GM21423 (cell line): ENCODE measurements around the gene CHRM4.
"Not testable (repeated sequence)": the region's sequence is repeated elsewhere in the genome, so short reads cannot be mapped to it uniquely, and the experiment has no call there.

ENCODE experiments used
- ATAC-seq: cut with Tn5 transposase; IDR thresholded peaks from one replicate; pipeline ENCODE4 v1.9.1; 2021; ENCODE audit warnings: mild to moderate bottlenecking, moderate library complexity; ENCODE audit not compliant: unreplicated experiment

The CHRM4 gene

DNA sequence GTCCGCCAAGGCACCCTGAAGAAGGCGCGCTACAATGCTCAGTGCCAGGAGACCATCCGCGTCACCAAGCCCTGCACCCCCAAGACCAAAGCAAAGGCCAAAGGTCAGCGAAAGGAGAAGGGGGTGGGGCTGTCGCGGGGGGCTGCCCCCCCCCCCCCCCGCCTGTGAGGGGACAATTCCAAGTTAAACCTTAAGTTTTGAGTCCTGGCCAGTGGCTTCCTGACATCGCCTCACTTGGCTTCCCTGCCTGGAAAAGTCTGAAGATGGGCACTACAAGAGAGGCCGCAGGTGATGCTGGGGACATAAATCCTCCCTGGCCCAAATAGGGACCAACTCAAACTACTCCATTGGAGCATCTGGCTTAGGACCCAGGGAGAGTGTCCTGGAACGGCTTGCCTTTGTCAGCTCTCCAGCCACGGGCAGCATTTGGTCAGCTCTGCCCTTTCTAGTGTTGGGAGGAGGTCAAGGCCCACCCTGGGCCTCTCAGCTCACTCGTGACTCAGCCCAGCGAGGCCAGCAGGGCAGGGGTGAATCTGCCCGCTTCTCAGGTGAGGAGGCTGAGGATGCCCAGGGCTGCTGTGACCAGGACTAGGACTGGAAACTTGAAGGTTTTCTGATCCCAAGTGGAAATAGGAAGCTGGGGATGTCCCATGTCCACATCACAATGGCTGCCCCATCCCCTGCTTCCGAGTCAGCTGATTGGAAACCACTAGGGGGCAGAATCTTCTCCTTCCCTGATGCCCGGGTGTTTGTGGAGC lies 8.8 kb downstream of the CHRM4 start:
- ATAC-seq, result no peak

DNA sequence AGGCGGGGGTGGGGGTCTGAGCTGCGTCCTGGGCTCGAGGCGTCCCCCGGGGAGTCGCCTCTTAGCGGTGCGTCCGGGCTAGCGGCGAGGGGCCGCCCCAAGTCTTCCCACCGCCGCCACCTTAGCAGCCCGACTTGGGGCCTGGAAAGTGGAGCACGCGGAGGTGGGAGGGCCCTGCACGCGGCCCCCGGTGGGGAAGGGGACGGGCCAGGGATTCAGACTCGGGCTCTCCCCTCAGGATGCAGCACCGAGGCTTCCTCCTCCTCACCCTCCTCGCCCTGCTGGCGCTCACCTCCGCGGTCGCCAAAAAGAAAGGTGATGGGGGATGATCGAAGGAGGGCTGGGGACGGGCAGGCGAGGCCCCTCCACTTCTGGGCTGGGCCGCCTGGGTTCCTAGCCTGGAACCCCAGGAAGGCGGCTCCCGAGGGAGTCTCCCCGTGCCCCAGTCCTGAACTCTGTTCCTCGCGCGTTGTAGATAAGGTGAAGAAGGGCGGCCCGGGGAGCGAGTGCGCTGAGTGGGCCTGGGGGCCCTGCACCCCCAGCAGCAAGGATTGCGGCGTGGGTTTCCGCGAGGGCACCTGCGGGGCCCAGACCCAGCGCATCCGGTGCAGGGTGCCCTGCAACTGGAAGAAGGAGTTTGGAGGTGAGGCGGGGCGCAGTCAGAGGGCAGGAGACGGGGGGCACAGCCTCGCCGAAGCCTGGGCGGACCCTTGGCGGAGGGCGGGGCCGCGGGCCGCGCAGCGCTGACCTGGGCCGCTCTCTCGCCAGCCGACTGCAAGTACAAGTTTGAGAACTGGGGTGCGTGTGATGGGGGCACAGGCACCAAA lies 9.5 kb downstream of the CHRM4 start:
- ATAC-seq, result no peak

DNA sequence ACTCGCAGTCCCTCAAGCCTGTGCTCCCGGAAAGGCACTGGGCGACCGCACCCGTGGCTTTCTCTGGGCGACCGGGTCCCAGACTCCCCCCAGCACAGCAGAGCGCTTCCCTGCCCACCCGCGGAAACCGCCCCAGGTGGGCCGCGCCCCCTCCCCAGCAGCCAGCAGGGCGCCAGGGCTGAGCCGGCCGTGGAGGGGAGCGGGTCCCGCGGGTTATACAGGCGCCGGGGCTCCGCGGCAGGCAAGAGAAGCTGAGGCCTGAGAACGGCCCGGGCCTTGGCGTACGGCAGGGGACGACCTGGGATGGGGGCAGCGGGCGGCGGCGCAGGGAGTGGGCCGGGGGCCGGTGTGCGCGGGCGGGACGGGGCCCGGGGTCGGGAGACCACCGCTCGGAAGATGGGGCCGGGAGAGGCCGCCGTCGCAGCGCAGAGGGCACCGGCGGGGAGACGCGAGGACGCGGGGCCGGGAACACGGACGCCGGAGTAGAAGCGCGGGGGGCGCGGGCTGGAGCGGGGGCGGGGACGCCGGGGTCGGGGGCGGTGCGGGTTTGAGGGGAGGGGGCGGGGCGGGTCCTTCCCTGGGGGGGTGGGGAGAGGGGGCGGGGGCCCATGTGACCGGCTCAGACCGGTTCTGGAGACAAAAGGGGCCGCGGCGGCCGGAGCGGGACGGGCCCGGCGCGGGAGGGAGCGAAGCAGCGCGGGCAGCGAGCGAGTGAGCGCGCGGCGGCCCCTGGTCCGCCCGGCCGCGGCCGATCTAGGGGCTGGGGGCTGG lies 10.3 kb downstream of the CHRM4 start, which contains the start of gene MDK:
MDK (plus strand) TSS at position 622 of the 771 bp plus-strand sequence. CDS start 389 bp downstream, outside the sequence.
- no peak for ATAC-seq

DNA sequence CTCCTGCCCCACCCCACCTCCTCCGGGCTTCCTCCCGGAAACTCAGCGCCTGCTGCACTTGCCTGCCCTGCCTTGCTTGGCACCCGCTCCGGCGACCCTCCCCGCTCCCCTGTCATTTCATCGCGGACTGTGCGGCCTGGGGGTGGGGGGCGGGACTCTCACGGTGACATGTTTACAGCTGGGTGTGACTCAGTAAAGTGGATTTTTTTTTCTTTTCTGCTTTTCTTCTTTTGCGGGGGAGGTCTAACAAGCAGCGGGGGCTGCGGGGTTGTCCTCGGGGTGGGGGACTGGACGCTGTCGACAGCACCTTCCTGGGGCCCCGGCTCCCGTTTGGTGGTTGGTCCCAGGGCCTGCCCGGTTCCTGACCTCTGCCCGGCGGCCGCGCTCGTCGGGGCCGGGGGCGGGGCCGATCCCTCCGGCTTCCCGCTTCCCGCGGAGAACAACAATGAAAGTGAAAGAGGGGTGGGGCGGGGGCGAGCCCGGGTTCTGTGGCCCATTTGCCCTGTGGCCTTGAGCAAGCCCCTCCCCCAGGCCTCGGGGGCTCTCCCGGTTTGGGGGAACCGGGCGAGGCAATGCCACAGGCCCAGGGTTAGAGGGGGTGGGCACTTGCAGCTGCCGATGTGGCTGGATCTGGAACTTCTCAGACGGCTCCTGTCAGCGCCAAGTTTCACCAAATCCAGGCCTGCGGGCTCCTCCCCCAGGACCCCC lies 11.1 kb downstream of the CHRM4 start:
- no peak for ATAC-seq

DNA sequence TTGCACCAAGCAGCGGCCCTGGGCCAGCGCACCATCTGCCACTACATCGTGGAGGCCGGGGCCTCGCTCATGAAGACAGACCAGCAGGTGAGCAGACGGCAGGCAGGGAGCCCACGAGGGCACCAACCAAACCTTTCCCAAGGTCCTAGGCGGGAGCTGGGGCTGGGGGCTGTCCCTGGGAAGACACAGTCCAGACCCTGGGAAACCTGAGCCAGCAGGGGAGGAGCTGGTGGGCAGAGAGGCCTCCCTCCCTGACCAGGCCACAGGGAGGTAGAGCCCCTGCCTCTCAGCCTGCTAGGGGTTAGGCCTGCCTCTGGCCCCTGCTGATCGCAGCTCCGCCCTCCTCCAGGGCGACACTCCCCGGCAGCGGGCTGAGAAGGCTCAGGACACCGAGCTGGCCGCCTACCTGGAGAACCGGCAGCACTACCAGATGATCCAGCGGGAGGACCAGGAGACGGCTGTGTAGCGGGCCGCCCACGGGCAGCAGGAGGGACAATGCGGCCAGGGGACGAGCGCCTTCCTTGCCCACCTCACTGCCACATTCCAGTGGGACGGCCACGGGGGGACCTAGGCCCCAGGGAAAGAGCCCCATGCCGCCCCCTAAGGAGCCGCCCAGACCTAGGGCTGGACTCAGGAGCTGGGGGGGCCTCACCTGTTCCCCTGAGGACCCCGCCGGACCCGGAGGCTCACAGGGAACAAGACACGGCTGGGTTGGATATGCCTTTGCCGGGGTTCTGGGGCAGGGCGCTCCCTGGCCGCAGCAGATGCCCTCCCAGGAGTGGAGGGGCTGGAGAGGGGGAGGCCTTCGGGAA lies 11.9 kb downstream of the CHRM4 start:
- ATAC-seq, result not testable (repeated sequence)

DNA sequence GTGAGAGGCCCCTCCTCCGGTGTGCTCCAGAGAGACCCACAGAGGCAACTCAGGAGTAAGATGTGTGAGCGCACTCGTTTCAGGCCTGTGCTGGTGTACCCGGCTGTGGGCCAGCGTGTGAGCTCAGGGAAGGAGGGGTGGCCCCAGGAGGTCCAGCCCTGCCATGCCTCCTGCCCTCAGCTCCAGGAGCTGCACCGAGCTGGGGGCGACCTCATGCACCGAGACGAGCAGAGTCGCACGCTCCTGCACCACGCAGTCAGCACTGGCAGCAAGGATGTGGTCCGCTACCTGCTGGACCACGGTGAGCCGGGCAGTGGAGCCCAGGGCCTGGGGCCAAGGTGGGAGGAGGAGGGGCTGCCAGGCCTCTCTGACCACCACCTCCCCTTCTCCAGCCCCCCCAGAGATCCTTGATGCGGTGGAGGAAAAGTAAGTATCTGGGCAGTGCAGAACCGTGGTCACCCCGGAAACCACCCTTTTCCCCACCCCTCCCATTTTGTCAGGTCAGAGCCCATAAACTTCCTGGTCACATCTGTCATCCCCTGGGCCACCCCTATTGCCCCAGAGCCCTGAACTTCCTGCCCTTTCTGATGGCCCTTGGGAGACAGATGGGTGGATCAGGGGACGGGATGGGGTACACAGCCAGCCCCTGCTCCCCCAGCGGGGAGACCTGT lies 12.6 kb downstream of the CHRM4 start:
- no peak for ATAC-seq

DNA sequence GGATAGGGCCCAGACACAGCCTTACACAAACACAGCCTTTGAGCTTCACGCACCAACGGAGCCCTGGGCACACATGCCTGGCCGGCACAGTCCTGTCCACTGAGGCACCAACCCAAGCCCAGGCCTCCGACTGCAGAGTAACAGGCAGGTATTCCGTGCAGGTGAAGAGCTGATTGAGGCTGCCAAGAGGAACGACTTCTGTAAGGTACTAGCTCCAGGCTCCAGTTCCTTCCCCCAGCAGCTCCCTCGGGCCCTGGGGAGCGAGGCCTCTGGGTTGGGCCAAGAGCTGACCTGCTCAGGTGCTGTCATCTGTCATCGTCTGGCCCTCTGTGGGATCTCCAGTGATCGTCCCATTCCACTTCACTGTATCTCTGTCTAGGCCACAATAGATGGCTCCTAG lies 13.3 kb downstream of the CHRM4 start:
- no peak for ATAC-seq

DNA sequence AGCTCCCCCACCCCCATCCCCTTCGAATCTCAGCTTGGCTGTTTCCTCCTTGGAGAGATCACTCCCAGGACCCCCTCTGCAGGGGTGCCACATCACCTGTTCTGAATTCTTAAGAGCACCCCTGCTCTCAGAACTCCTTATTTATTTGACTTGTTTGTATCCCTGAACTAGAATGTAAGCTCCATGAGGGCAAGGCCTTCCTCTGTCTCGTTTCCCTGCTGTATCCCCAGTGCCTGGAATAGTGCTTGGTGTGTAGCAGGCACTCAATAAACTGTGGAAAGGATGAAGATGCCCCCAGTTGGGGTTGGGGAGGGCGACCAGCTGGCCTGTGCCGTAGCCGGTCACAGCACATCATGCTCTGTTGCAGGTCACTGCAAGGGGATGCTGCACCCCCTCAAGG lies 13.7 kb downstream of the CHRM4 start:
- no peak for ATAC-seq

DNA sequence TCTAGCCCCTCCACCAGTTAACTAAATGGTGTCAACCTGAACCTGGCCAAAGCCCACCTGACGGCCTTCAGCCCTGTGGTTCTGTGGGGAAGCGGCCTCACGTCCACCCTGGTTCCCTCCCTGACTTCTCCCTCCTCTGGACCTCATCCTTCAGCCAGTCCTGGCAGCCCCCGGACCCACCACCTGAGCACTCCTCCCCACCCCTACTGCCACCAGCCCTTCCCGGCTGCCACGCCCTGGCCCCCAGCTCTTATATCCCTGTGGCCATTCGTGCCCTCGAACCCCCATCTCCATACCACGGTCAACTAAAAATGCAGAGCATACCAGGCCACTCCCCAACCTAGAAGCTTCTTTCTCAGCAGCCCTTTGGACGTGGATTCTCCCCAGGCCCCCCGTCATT lies 14.3 kb downstream of the CHRM4 start:
- ATAC-seq, result no peak

DNA sequence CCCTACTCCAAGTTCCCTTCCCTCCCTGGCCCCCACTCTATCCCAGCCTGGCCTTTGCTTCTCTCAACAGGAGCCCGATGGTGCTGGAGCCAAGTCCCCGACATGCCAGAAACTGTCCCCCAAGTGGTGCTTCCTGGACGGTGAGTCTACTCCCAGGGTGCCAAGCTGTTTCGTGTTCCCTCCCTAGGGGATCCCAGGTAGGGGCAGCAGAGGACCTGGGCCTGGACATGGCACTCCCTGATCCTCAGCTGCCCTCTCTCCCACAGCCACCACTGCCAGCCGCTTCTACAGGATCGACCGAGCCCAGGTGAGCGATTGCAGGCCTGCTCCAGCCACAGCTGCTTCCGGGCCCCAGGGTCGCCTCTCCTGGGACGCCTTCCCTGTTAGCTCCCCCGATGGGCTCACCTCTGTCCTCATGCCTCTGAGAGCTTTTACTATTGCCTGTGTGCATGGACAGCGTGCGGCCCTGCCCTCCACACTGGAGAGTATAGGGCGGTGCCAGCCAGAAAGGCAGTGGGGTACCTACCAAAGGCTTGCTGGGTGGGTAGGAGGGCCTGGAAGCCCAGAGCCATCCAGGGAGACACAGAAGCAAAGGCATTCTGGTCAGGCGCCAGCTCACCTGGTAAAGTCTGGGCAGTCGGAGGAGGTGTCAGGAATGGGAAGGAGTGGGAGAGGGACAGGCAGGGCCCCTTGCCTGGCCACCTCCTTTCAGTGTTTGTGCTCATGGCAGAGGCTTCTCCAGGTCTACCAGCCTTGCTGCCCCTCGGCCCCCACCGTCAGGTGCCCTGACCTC lies 15.1 kb downstream of the CHRM4 start:
- ATAC-seq, result no peak

DNA sequence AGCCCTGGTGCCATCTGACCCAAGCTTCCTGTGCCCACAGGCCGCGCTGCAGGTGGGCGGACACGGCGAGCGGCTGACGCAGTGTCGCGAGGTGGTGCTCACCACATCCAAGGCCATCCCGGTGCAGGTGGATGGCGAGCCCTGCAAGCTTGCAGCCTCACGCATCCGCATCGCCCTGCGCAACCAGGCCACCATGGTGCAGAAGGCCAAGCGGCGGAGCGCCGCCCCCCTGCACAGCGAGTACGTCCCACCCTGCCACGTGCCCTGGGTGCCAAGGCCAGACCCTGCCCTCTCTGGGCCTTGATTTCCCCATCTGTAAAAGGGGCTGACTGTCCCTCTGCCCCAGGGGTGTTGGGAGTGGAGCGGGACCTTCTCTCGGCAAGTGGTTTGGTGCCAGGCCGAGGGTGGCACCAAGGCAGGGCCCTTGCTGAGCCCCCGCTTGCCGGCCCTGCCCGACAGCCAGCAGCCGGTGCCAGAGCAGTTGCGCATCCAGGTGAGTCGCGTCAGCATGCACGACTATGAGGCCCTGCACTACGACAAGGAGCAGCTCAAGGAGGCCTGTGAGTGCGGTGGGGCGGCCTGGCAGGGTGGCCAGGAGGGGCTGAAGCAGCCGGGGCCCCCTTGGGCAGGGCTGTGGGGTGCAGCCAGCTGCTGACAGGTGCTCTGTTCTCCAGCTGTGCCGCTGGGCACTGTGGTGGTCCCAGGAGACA lies 16.0 kb downstream of the CHRM4 start:
- ATAC-seq, result no peak

DNA sequence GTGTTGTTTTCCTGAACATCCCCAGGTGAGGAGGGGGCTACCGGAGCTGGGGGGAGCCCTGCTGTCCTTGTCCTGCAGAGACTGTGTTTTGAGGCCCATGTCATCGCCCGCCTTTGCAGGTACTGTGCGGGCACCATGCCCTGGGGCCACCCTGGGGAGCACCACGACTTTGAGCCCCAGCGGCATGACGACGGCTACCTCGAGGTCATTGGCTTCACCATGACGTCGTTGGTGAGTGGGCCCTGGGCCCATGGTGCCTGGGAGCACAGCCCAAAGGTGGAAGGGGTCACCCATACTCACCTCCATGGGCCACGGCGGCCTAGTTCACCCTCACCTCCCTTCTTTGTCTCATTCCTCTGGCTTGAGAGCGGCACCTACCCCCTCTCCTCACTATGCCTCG lies 16.8 kb downstream of the CHRM4 start:
- no peak for ATAC-seq

DNA sequence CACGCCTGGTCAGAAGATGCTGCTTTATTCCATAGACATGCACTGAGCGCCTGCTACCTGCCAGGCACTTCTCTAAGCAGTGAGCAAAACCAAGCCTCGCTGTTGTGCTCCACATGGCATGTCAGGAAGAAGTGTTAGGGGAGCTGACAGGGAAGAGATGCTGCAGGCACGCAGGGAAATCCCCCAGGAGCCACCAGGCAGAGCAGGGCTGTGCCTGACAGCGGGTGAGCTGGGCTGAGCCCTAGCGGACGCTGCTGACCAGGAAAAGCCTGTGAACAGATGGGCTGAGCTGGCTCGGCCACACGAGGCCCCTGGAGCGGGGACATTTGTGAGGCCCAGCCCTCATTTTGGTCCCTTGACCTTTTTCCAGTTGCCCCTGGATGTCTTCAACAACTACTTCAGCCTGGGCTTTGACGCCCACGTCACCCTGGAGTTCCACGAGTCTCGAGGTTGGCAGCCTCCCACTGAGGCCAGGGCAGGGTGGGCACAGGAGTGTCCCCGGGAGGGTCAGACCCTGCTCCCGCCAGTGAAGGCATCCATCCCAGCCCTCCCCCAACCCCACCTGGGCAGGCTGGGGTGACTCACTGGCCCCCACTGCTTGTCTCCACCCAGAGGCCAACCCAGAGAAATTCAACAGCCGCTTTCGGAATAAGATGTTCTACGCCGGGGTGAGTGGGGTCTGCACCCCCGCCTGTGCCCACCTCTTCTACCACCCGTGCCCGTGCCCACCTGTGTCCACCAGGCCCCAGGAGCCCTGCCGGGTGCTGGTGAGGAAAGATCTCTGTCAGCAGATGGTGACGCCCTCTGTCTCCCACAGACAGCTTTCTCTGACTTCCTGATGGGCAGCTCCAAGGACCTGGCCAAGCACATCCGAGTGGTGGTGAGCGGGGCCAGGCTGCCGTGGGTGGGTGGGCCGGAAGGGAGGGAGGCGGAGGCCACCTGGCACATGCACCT lies 17.5 kb downstream of the CHRM4 start:
- no peak for ATAC-seq

DNA sequence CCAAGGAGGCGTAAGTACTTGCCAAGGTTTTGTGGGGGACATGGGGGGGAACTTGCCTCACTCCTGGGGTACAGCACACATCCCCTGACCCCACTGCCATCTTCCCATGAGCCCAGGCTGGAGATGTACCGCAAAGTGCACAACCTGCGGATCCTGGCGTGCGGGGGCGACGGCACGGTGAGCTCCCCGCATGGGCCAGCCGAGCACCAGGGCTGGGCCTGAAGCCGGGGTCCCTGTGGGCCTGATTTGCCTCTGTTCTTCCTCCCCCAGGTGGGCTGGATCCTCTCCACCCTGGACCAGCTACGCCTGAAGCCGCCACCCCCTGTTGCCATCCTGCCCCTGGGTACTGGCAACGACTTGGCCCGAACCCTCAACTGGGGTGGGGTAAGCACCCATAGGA lies 19.1 kb downstream of the CHRM4 start:
- not testable (repeated sequence) for ATAC-seq

DNA sequence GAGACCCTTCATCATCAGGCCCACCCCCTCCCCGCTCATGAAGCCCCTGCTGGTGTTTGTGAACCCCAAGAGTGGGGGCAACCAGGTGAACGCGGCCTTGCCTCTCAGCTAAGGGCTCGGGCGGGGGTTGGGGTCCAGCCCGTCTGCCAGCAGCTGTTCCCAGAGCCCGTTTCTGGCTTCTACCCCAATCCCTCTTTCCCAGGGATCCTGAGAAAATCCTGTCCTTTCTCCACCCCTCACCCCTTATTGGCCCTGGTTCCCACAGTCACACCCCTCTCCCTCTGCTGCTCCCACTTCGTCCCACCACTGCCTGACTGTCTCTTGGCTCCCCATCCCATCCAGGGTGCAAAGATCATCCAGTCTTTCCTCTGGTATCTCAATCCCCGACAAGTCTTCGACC lies 19.5 kb downstream of the CHRM4 start:
- ATAC-seq, result no peak

DNA sequence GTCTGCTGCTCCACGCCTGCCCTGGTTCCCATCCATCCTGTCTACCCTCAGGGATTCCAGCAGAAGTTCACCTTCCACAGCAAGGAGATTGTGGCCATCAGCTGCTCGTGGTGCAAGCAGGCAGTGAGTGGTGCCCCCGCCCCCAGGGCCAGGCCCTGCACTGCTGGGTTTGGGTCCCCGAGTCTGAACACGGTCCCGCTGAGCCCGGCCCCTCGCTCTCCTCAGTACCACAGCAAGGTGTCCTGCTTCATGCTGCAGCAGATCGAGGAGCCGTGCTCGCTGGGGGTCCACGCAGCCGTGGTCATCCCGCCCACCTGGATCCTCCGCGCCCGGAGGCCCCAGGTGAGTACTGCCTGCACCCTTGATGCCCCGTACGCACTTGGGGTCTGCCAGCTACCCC lies 20.3 kb downstream of the CHRM4 start:
- not testable (repeated sequence) for ATAC-seq

DNA sequence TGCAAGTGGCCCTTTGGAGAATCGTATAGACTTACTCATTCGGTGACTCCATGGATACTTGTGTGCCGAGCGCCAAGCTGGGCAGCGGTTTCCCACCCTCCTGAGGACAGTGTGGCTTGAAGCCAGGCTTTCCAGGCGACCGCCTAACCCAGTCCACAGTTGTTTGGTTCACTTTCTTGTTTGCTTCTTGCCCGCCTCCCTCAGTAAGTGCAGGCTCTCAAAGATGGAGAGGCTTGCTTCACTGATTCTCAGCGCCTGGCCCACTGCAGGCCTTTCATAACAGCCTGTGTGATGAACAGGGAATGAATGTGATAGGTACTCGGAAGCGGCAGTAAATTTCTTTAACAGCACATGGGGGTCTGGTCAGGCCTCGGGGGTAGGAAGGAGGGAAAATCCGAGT lies 21.3 kb downstream of the CHRM4 start:
- ATAC-seq, result no peak
